NCI-H82 treated with DMSO at 0.1 percent for 48 hours (cell line): ENCODE measurements around the gene INSC.
A peak's percentile ranks its signal among the peaks of the same experiment; 100 is the strongest.
"Not testable (repeated sequence)": the region's sequence is repeated elsewhere in the genome, so short reads cannot be mapped to it uniquely, and the experiment has no call there.

Source experiments
- DNase-seq: peaks from one replicate; lab custom pipeline; 2025; ENCODE audit not compliant: unreplicated experiment; lab: John Stamatoyannopoulos, UW

Gene INSC

GRCh38 chr11:15114501-15115475 is at the start of gene INSC:
INSC (plus strand) TSS chr11:15114923; CDS start chr11:15149175, 34,252 bp downstream.
- DNase-seq: no peak

- not testable (repeated sequence) for DNase-seq
These were observed 45.0 kb upstream of the INSC start for GRCh38 chr11:15069751-15070150.

- DNase-seq: no peak
These were observed 43.0 kb upstream of the INSC start for GRCh38 chr11:15071556-15072255.

- no peak for DNase-seq
These were observed 42.1 kb upstream of the INSC start for GRCh38 chr11:15072551-15073143.

GRCh38 chr11:15073361-15074205 is 41.1 kb upstream of the INSC start, which contains the start of gene CALCB:
CALCB (plus strand) TSS chr11:15073593; CDS start chr11:15074719, 1,126 bp downstream.
- DNase-seq: no peak

- DNase-seq: peak; percentile 55
These were observed 40.2 kb upstream of the INSC start for GRCh38 chr11:15074206-15075161.

- DNase-seq: no peak
These were observed 39.6 kb upstream of the INSC start for GRCh38 chr11:15075162-15075526.

- no peak for DNase-seq
These were observed 23.5 kb upstream of the INSC start for GRCh38 chr11:15091175-15091574.

- no peak for DNase-seq
These were observed 23.1 kb upstream of the INSC start for GRCh38 chr11:15091625-15092024.

GRCh38 chr11:15093432-15093831 is 21.3 kb upstream of the INSC start:
- no peak for DNase-seq

- no peak for DNase-seq
These were observed 18.9 kb upstream of the INSC start for GRCh38 chr11:15095736-15096228.

- no peak for DNase-seq
These were observed 17.3 kb upstream of the INSC start for GRCh38 chr11:15097411-15097810.

GRCh38 chr11:15099267-15099666 is 15.5 kb upstream of the INSC start:
- DNase-seq: no peak

- no peak for DNase-seq
These were observed 13.5 kb upstream of the INSC start for GRCh38 chr11:15101072-15101709.

GRCh38 chr11:15104166-15104565 is 10.6 kb upstream of the INSC start:
- no peak for DNase-seq

GRCh38 chr11:15106201-15106965 is 8.3 kb upstream of the INSC start:
- DNase-seq: no peak

- no peak for DNase-seq
These were observed 6.8 kb upstream of the INSC start for GRCh38 chr11:15107730-15108515.
